ENCODE data around the gene GNG12.

GNG12 gene

GRCh38 chr1:67812226-67812625, 21.0 kb downstream of the GNG12 start:
- DNase-seq: no peak

DNA sequence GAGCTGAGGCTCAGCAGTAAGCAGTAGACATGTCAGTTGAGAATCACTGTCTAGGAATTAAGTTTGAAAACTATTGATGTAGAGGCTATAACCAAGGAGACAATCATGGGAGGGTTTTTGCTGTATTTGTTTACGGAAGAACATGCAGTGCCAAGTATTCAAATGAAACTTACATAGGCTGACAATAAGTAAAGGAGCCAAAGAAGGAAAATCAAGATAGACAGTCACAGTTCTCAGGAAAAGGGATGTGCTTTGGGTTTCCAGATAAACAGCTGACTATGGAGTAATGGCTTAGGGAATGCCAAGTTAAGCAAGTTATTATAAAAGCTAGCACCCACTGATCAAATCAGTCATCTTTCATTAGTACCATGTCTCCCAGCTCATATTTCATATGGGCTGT, 21.5 kb downstream of the GNG12 start:
- no peak for DNase-seq

- DNase-seq: no peak
Observed at GRCh38 chr1:67809887-67810286, 23.4 kb downstream of the GNG12 start.

GRCh38 chr1:67807282-67807681, 26.0 kb downstream of the GNG12 start:
- DNase-seq: no peak

GRCh38 chr1:67804710-67805109, 28.6 kb downstream of the GNG12 start:
- no peak for DNase-seq

- DNase-seq: no peak
Observed at GRCh38 chr1:67803380-67804279, 29.6 kb downstream of the GNG12 start.

DNA sequence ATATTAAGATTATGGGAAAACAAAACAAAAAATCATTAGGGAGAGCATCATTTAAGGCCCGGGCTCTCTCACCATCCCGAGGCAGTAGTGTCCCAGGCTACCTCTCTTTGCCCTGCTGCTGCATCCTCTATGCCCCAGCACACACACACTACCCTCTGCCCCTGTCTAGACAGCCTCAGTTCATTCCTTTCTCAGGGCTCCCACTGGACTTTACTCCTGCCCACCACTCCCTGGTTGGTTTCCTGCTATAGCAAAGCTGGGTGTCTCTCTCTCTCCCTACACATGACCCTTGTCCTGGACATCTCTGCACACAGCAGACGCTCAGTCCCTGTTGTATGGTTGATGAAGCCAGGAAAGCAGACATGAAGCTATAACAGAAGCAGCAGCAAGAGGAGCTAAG, 30.7 kb downstream of the GNG12 start:
- DNase-seq: no peak

DNA sequence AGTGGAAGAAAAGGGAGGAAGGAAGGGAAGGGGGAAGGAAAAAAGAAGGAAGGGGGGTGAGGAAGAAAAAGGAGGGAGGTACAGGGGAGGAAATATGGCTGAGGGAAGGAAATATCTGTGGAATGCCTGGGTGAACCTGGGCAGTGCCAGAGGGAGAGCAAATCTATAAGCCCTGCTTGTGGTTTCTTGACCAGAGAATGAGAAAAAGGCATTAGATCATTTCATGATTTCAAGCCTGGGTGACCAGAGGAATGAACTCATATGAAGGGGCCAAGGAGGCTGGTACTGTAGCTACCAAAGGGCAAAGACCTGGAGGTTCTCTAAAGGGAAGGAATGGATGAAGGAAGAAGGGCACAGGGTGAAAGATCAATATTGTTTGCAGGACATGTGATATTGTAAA, 31.4 kb downstream of the GNG12 start:
- no peak for DNase-seq

DNA sequence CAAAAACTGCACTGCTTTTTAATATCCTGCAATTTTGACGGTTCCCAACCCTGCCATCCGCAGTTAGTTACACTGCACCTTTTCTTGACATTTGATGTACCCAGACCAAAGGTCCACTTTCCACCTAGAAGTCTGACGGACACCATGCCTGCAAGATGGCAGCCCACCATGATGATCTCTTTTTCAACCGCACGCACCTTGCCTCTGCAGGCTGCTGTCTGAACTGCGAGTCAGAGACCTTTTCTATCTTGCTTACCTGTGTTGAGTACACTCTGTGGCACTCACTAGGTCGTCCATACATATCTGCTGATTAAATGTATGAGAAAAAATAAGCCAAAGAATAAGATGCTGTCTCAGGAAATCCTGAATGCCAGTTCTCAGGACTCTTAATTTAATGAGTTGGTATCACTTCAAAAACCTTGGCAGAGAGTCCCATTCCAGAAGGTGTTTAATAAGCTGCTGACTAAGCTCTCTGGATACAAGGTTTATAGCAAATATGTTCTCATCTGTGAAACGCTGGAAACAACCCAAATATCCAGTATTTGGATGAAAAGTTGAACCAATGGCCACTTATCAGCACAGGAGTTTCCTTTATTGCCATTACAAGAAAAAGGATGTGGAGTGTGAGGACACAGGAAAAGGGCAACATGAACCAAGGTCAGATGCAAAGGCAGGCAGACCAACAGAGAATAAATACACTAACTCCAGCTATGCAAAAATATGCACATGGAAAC, 37.9 kb downstream of the GNG12 start:
- no peak for DNase-seq

DNA sequence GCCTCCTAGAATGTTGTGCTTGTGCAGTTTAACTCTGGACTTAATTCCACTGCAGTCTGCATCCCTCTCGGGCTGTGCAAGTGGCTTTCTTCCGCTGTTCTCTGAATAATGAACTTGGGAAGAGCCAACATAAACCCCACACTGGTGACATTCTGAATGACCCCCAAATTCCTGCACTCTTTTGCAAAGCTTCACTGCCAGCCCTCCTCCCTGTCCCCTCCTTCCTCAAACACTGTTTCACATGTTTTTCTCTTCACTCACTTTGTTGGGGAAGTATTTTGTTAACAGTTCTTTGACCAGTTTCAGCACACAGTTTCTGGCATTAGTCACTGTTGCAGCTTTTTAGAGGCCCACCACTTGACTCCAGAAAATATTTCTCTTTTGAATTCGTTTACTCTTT, 39.7 kb downstream of the GNG12 start:
- DNase-seq: no peak

GRCh38 chr1:67792741-67793458, 40.4 kb downstream of the GNG12 start:
- no peak for DNase-seq

GRCh38 chr1:67792103-67792502, 41.2 kb downstream of the GNG12 start:
- no peak for DNase-seq

DNA sequence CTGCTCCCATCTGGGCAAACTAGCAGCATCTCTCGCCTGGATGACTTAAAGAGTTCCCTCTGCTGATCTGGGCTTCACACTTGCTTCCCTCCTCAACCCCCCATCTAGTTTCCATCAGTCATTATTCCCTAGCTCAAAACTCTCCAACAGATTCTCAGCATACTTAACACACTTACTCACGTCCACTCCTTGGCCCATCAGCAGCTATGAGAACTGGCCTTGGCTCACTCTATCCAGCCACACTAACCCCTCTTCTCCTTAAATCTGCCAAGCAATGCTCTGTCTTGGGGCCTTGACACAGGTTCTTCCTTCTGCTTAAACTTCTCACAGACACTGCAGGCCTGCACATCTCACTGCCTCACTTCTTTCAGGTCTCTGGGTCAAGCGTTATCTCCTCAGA, 41.6 kb downstream of the GNG12 start:
- no peak for DNase-seq

DNA sequence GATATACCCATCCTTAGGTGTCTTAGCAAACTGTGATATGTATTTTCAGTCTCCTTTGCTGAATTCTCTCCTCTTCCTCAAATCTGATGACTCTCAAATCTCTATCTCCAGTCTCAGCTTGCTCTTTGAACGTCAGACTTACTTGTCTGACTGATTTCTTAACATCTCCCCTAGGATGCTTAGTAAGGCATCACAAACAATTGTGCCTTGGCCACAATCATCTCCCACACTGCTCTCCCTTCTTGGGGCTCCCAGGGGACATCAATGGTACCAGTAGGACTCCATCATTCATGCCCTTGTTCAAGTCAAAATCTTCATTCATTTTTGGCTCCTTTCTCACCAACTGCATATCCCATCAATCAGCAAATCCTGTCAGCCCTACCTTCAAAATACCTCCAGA, 42.0 kb downstream of the GNG12 start:
- DNase-seq: no peak

- no peak for DNase-seq
Observed at GRCh38 chr1:67790201-67790692, 43.0 kb downstream of the GNG12 start.

GRCh38 chr1:67789551-67789950, 43.7 kb downstream of the GNG12 start:
- DNase-seq: no peak

GRCh38 chr1:67788904-67789303, 44.4 kb downstream of the GNG12 start:
- no peak for DNase-seq

- DNase-seq: no peak
Observed at GRCh38 chr1:67788238-67788790, 45.0 kb downstream of the GNG12 start.

- no peak for DNase-seq
Observed at GRCh38 chr1:67787746-67788145, 45.5 kb downstream of the GNG12 start.

DNA sequence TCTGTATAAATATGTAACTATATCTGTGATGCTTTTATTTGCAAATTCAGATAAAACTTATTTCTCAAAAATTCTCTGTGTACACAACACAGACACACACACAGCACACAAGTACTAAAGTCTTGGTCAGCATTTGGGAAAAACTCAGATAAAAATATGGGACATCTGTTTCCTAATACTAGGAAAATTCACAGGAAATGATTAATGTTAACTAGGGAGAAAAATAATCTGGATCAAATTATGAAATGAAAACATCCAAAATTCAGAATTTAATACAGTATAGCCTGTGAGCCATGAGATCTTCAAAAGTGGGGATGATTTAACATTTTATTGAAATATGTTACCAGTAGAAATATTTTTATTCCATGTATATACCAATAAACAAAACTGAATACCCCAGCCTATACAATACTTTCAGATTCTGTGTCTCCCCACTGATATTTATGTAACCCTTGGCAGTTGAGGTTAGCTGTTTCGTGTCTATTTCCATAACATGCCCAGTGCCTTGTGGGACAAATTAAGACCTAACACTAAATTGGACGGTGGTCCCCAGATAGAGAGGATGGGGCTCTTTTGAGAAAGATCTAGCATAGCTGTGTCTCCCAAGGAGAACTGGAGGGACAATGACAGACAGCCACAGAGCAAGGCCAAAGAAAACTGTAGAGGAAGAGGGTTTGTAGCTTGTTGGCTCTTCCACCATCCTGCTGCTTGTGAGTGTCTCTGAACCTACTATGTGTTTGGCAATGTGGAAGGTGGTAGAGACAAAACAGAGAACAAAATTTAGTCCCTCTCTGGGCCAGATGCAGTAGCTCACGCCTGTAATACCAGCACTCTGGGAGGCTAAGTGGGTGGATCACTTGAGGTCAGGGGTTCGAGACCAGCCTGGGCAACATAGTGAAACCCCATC, 47.2 kb downstream of the GNG12 start:
- no peak for DNase-seq

GRCh38 chr1:67784545-67785186, 48.6 kb downstream of the GNG12 start:
- DNase-seq: no peak

DNA sequence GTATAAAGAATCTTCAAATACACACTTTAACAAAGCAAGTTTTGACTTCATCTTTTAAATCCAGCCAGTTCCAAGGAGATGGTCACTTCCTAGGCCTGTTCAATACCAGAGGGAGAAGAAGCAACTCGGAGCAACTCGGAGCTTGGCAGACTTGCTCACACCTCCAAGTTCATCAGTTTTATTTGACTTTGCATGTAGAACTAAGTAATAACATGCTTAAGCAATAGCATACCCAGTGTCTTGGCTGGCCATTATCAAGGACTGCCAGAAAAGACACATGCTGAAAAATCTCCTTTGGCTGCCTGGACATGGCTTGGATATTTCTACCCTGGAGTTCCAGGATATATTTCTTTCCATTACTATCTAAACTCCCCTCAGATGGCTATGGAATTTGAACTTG, 52.6 kb downstream of the GNG12 start:
- no peak for DNase-seq
